H9 (cell line): ENCODE measurements around the gene KDM3A. TPM values are rescaled to one million over a fixed set of nuclear protein-coding genes. Genes with fewer than 3 reads are reported as not detected.

Experiments used
- DNase-seq: peaks from one replicate; pipeline ENCODE4 v3.0.0-alpha.2; 2017
- H2AFZ ChIP-seq: one replicate; pipeline ENCODE4 v1.6.1; 2013; ENCODE audit warnings: mild to moderate bottlenecking, low read length, control low read depth, moderate library complexity
- H2AK5ac ChIP-seq: 2 replicates; pipeline ENCODE4 v1.6.1; 2013; ENCODE audit warnings: low read length, control low read depth, mixed read lengths; ENCODE audit not compliant: insufficient read length
- H2BK120ac ChIP-seq: one replicate; pipeline ENCODE4 v1.6.1; 2013; ENCODE audit warnings: low read depth, mild to moderate bottlenecking, low read length, control low read depth, inconsistent platforms; ENCODE audit not compliant: poor library complexity, severe bottlenecking
- H2BK12ac ChIP-seq: 2 replicates; pipeline ENCODE4 v1.6.1; 2013; ENCODE audit warnings: low read length, control low read depth, mixed read lengths, low read depth; ENCODE audit not compliant: insufficient read length
- H2BK15ac ChIP-seq: 2 replicates; pipeline ENCODE4 v1.6.1; 2013; ENCODE audit warnings: low read depth, low read length, control low read depth
- H2BK20ac ChIP-seq: one replicate; pipeline ENCODE4 v1.6.1; 2013; ENCODE audit warnings: low read depth, mild to moderate bottlenecking, low read length, control low read depth, inconsistent platforms; ENCODE audit not compliant: poor library complexity, severe bottlenecking
- H2BK5ac ChIP-seq: 2 replicates; pipeline ENCODE4 v1.6.1; 2013; ENCODE audit warnings: low read length, control low read depth, mixed read lengths; ENCODE audit not compliant: insufficient read length
- H3K14ac ChIP-seq: 2 replicates; pipeline ENCODE4 v1.6.1; 2013; ENCODE audit warnings: low read length, control low read depth; ENCODE audit not compliant: insufficient read depth
- H3K18ac ChIP-seq: 2 replicates; pipeline ENCODE4 v1.6.1; 2013; ENCODE audit warnings: low read depth, mild to moderate bottlenecking, mixed read lengths, low read length, control low read depth; ENCODE audit not compliant: insufficient read length
- H3K23ac ChIP-seq: 2 replicates; pipeline ENCODE4 v1.6.1; 2013; ENCODE audit warnings: low read length, control low read depth, mixed read lengths, low read depth; ENCODE audit not compliant: insufficient read length
- H3K23me2 ChIP-seq: 2 replicates; pipeline ENCODE4 v1.6.1; 2013; ENCODE audit warnings: low read depth, mild to moderate bottlenecking, mixed read lengths, low read length, control low read depth; ENCODE audit not compliant: insufficient read length, poor library complexity, severe bottlenecking
- H3K27ac ChIP-seq: 2 replicates; pipeline ENCODE4 v1.5.1; 2013; ENCODE audit warnings: low read length, control low read depth, mixed read lengths, low read depth; ENCODE audit not compliant: insufficient read length
- H3K27me3 ChIP-seq: 2 replicates; pipeline ENCODE4 v1.6.1; 2013; ENCODE audit warnings: low read length, control low read depth, inconsistent platforms; ENCODE audit not compliant: insufficient read depth
- H3K4ac ChIP-seq: 2 replicates; pipeline ENCODE4 v1.6.1; 2013; ENCODE audit warnings: low read depth, mild to moderate bottlenecking, control low read depth, inconsistent platforms, low read length, moderate library complexity
- H3K4me1 ChIP-seq: 2 replicates; pipeline ENCODE4 v1.6.1; 2013; ENCODE audit warnings: low read length, control low read depth, inconsistent platforms; ENCODE audit not compliant: insufficient read depth
- H3K4me2 ChIP-seq: 2 replicates; pipeline ENCODE4 v1.6.1; 2013; ENCODE audit warnings: low read length, control low read depth, mixed read lengths; ENCODE audit not compliant: insufficient read length, insufficient read depth
- H3K56ac ChIP-seq: 2 replicates; pipeline ENCODE4 v1.6.1; 2013; ENCODE audit warnings: low read depth, mild to moderate bottlenecking, mixed read lengths, low read length, control low read depth; ENCODE audit not compliant: insufficient read length
- H3K79me1 ChIP-seq: 2 replicates; pipeline ENCODE4 v1.6.1; 2013; ENCODE audit warnings: low read depth, mild to moderate bottlenecking, moderate library complexity, low read length, control low read depth, inconsistent platforms; ENCODE audit not compliant: insufficient read depth, poor library complexity, severe bottlenecking
- H3K79me2 ChIP-seq: 2 replicates; pipeline ENCODE4 v1.6.1; 2013; ENCODE audit warnings: low read length, control low read depth, inconsistent platforms; ENCODE audit not compliant: insufficient read depth
- H3K9ac ChIP-seq: 2 replicates; pipeline ENCODE4 v1.6.1; 2013; ENCODE audit warnings: low read length, control low read depth, mixed read lengths; ENCODE audit not compliant: insufficient read length; ENCODE audit errors: extremely low read depth
- H3K9me3 ChIP-seq: one replicate; pipeline ENCODE4 v1.6.1; 2013; ENCODE audit warnings: low read depth, low read length, inconsistent platforms; ENCODE audit not compliant: control insufficient read depth
- H3T11ph ChIP-seq: one replicate; pipeline ENCODE4 v1.6.1; 2013; ENCODE audit warnings: mild to moderate bottlenecking, low read length, control low read depth, inconsistent platforms
- H4K20me1 ChIP-seq: one replicate; pipeline ENCODE4 v1.6.1; 2013; ENCODE audit not compliant: control insufficient read depth, insufficient read length, insufficient read depth
- H4K5ac ChIP-seq: 2 replicates; pipeline ENCODE4 v1.6.1; 2013; ENCODE audit warnings: low read depth, mild to moderate bottlenecking, mixed read lengths, low read length, control low read depth; ENCODE audit not compliant: insufficient read length
- H4K8ac ChIP-seq: replicated peaks from 2 replicates; pipeline ENCODE4 v1.6.1; 2013; ENCODE audit warnings: low read length, control low read depth, mixed read lengths, low read depth; ENCODE audit not compliant: insufficient read length
- H4K91ac ChIP-seq: 2 replicates; pipeline ENCODE4 v1.6.1; 2013; ENCODE audit warnings: low read depth, mild to moderate bottlenecking, moderate library complexity, mixed read lengths, low read length, control low read depth; ENCODE audit not compliant: insufficient read length
- H3K27ac Mint-ChIP-seq, 3 experiments: 2 replicates in 2 of 3; 3 replicates in 1 of 3; pipeline ENCODE4 v1.8.0; 2020 to 2021; ENCODE audit warnings: mixed read lengths in 3 of 3, mild to moderate bottlenecking in 1 of 3, moderate library complexity in 1 of 3
- H3K27me3 Mint-ChIP-seq: 2 replicates; pipeline ENCODE4 v1.8.0; 2021; ENCODE audit warnings: low read depth, mild to moderate bottlenecking, moderate library complexity, mixed read lengths
- H3K36me3 Mint-ChIP-seq, 3 experiments: 2 replicates in 2 of 3; 3 replicates in 1 of 3; pipeline ENCODE4 v1.8.0; 2020 to 2021; ENCODE audit warnings: low read depth in 3 of 3, mixed read lengths in 3 of 3; ENCODE audit not compliant: insufficient read depth in 1 of 3
- H3K4me1 Mint-ChIP-seq, 2 experiments: 2 replicates each; pipeline ENCODE4 v1.8.0; 2020; ENCODE audit warnings: mixed read lengths in 2 of 2
- H3K4me3 Mint-ChIP-seq, 2 experiments: 2 replicates in 1 of 2; 3 replicates in 1 of 2; pipeline ENCODE4 v1.8.0; 2020 to 2021; ENCODE audit warnings: mild to moderate bottlenecking in 2 of 2, mixed read lengths in 2 of 2, moderate library complexity in 1 of 2
- H3K9me3 Mint-ChIP-seq, 2 experiments: 2 replicates in 1 of 2; 3 replicates in 1 of 2; pipeline ENCODE4 v1.8.0; 2020; ENCODE audit warnings: mild to moderate bottlenecking in 2 of 2, mixed read lengths in 2 of 2, moderate library complexity in 1 of 2
- WGBS: extraction: QIAGEN DNeasy Blood & Tissue Kit; methylation state at CpG from one replicate; pipeline ENCODE4 v1.1.7; 2013; ENCODE audit warnings: missing lambda C conversion rate, low lambda C conversion rate, mixed read lengths; ENCODE audit not compliant: insufficient read length; ENCODE audit errors: extremely low coverage; 5-methylcytosine and 5-hydroxymethylcytosine counted together
- total RNA-seq: library from RNA; stranded (reverse); gene quantifications from 2 replicates; pipeline ENCODE4 v1.2.1, GENCODE V29; 2021
- TF ChIP-seq, protein P1 (sequence below): fragments of 200-600 bp; sonication (generic); conservative IDR thresholded peaks from 3 replicates; pipeline ENCODE4 v1.8.0; 2021; ENCODE audit warnings: antibody characterized with exemption, mild to moderate bottlenecking

Gene KDM3A
- total RNA-seq, 1 experiment from 2014 or later = 28.1 TPM

DNA sequence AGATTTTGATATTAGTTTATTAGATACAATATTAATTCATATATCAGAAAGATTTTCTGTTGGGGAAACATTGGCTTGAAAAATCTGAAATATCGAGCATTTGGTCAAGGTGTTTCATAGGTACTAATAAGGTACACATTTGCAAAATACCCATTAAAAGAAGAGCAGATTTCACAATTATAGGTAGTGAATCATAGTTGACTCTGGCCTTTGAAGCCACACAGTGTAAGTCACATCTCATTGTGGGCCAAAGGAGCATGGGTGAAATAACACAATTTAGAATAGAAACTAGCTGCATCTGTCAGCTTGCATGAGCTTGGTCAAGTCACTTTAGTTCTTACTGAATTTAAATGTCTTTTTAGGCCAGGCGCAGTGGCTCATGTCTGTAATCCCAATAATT lies 4.9 kb downstream of the KDM3A start:
- peaks cover 2% of the 10 kb centered on the region; the same call in 1 of the 2 replicates for H3K79me2 ChIP-seq
- no CpG with 5 or more reads among the region's 2 CpGs for WGBS
- no peak overlapping the region for H2BK120ac ChIP-seq

More for the DNA sequence above, 4.9 kb downstream of the KDM3A start:
- peaks cover 2% of the 10 kb centered on the region for H4K20me1 ChIP-seq
- no peak overlapping the region for H3K56ac ChIP-seq
- Mint-ChIP-seq H3K36me3 (peaks cover 17 to 48% (median 24%) of the 10 kb centered on the region in 3 experiments; a peak in 6 of 7 replicates), H3K9me3 (no peaks in the 10 kb centered on the region; a peak in 2 of 5 replicates), H3K27ac (no peak overlapping the region), H3K4me1 (peaks cover 38 to 39% of the 10 kb centered on the region in 2 experiments), H3K27me3 (no peaks in the 10 kb centered on the region), H3K4me3 (no peak overlapping the region)
- no peak overlapping the region for H2AFZ ChIP-seq
- no peak overlapping the region for H2BK15ac ChIP-seq
- no peak overlapping the region for H3K18ac ChIP-seq
- peaks cover 4% of the 10 kb centered on the region; the same call in 1 of the 2 replicates for H3K4me1 ChIP-seq
- no peak overlapping the region for H3K9ac ChIP-seq
- no peak overlapping the region for H3K4ac ChIP-seq
- H3K79me1 ChIP-seq = peaks cover 9% of the 10 kb centered on the region
- no peak overlapping the region for H2BK20ac ChIP-seq
- H4K8ac ChIP-seq = no peak overlapping the region
- no peak overlapping the region for H4K91ac ChIP-seq
- no peak overlapping the region for H2BK5ac ChIP-seq
- no peak overlapping the region for H3K14ac ChIP-seq
- DNase-seq = no peak
- no peaks in the 10 kb centered on the region for H3K9me3 ChIP-seq
- H3K27ac ChIP-seq = no peak overlapping the region
- H3T11ph ChIP-seq = no peak overlapping the region
- H2AK5ac ChIP-seq = no peak overlapping the region
- no peak overlapping the region for H2BK12ac ChIP-seq
- no peaks in the 10 kb centered on the region for H3K27me3 ChIP-seq
- no peak overlapping the region for H4K5ac ChIP-seq
- H3K23me2 ChIP-seq = peaks cover 4% of the 10 kb centered on the region
- H3K4me2 ChIP-seq = no peak overlapping the region
- H3K23ac ChIP-seq = no peak overlapping the region
- TF ChIP-seq, protein P1, sequence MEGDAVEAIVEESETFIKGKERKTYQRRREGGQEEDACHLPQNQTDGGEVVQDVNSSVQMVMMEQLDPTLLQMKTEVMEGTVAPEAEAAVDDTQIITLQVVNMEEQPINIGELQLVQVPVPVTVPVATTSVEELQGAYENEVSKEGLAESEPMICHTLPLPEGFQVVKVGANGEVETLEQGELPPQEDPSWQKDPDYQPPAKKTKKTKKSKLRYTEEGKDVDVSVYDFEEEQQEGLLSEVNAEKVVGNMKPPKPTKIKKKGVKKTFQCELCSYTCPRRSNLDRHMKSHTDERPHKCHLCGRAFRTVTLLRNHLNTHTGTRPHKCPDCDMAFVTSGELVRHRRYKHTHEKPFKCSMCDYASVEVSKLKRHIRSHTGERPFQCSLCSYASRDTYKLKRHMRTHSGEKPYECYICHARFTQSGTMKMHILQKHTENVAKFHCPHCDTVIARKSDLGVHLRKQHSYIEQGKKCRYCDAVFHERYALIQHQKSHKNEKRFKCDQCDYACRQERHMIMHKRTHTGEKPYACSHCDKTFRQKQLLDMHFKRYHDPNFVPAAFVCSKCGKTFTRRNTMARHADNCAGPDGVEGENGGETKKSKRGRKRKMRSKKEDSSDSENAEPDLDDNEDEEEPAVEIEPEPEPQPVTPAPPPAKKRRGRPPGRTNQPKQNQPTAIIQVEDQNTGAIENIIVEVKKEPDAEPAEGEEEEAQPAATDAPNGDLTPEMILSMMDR = no peak
